HL-60/S4 treated with retinoic acid at 250 ng/mL for 4 days and 3 days (cell line): ENCODE data around the gene ATP8B4.
"Not testable (repeated sequence)": the region's sequence is repeated elsewhere in the genome, so short reads cannot be mapped to it uniquely, and the experiment has no call there.

Experiments used
- in situ Hi-C: fragments of 300-500 bp; cut with MboI; formaldehyde crosslinking; loops from 2 replicates; pipeline ENCODE4 v1.7.0; 2022; ENCODE audit warnings: low sequenced_read_pairs

ATP8B4 gene

GRCh38 chr15:50119063-50120040 is at the start of gene ATP8B4:
Gene ATP8B4, minus strand, starts transcription at chr15:50119233. Its CDS starts 12,267 bp downstream, at chr15:50106966.
- in situ Hi-C loops = no loop called here

- in situ Hi-C loops = no loop called here
These were observed 49.3 kb upstream of the ATP8B4 start for GRCh38 chr15:50168379-50168778.

GRCh38 chr15:50167110-50167509 is 48.1 kb upstream of the ATP8B4 start:
- in situ Hi-C loops = no loop called here

GRCh38 chr15:50166216-50166615 is 47.2 kb upstream of the ATP8B4 start:
- in situ Hi-C loops = no loop called here

- in situ Hi-C loops = no loop called here
These were observed 45.4 kb upstream of the ATP8B4 start for GRCh38 chr15:50164458-50164857.

- in situ Hi-C loops = no loop called here
These were observed 44.8 kb upstream of the ATP8B4 start for GRCh38 chr15:50163719-50164410.

GRCh38 chr15:50162969-50163718 is 44.1 kb upstream of the ATP8B4 start:
- in situ Hi-C loops = no loop called here

GRCh38 chr15:50158236-50158635 is 39.2 kb upstream of the ATP8B4 start:
- in situ Hi-C loops = not testable (repeated sequence)

- in situ Hi-C loops = no loop called here
These were observed 32.4 kb upstream of the ATP8B4 start for GRCh38 chr15:50151476-50151875.

GRCh38 chr15:50150851-50151250 is 31.8 kb upstream of the ATP8B4 start:
- in situ Hi-C loops = no loop called here

- in situ Hi-C loops = no loop called here
These were observed 31.3 kb upstream of the ATP8B4 start for GRCh38 chr15:50150349-50150748.

- in situ Hi-C loops = loop anchor here (25.0 kb wide), 2 partner anchors 912 to 1287 kb away; no protein-coding TSS in a partner anchor
These were observed 30.1 kb upstream of the ATP8B4 start for GRCh38 chr15:50149090-50149489.

GRCh38 chr15:50148362-50148963 is 29.4 kb upstream of the ATP8B4 start:
- in situ Hi-C loops = loop anchor here (25.0 kb wide), 2 partner anchors 911 to 1286 kb away; no protein-coding TSS in a partner anchor

- in situ Hi-C loops = loop anchor here (25.0 kb wide), 2 partner anchors 909 to 1284 kb away; no protein-coding TSS in a partner anchor
These were observed 27.6 kb upstream of the ATP8B4 start for GRCh38 chr15:50146632-50147031.

GRCh38 chr15:50145451-50145872 is 26.4 kb upstream of the ATP8B4 start:
- in situ Hi-C loops = loop anchor here (25.0 kb wide), 2 partner anchors 908 to 1283 kb away; no protein-coding TSS in a partner anchor

GRCh38 chr15:50144341-50145120 is 25.5 kb upstream of the ATP8B4 start:
- in situ Hi-C loops = loop anchor here (25.0 kb wide), 2 partner anchors 907 to 1282 kb away; no protein-coding TSS in a partner anchor

- in situ Hi-C loops = loop anchor here (25.0 kb wide), 2 partner anchors 906 to 1281 kb away; no protein-coding TSS in a partner anchor
These were observed 24.3 kb upstream of the ATP8B4 start for GRCh38 chr15:50143255-50143860.

GRCh38 chr15:50141856-50142255 is 22.8 kb upstream of the ATP8B4 start:
- in situ Hi-C loops = loop anchor here (25.0 kb wide), 2 partner anchors 905 to 1280 kb away; no protein-coding TSS in a partner anchor

- in situ Hi-C loops = loop anchor here (25.0 kb wide), 2 partner anchors 904 to 1279 kb away; no protein-coding TSS in a partner anchor
These were observed 21.9 kb upstream of the ATP8B4 start for GRCh38 chr15:50140983-50141382.
